Bronchial epithelial cell (primary cell): ENCODE results near the gene ARF6. TPM values are rescaled to one million over a fixed set of nuclear protein-coding genes. Genes with fewer than 3 reads are reported as not detected.

Experiments used
- DNase-seq: peaks from one replicate; pipeline ENCODE4 v3.0.0-alpha.2; 2010; ENCODE audit warnings: low read depth
- FAIRE-seq: peaks from 2 replicates; lab custom pipeline; 2011; peaks lifted over from hg19 to GRCh38; lab: Jason Lieb, UNC
- H3K27me3 ChIP-seq: 2 replicates; pipeline ENCODE4 v1.5.1; 2011; ENCODE audit warnings: low read length; ENCODE audit not compliant: control insufficient read depth, insufficient read depth
- H3K36me3 ChIP-seq: 2 replicates; pipeline ENCODE4 v1.5.1; 2011; ENCODE audit warnings: low read length; ENCODE audit not compliant: control insufficient read depth, insufficient read depth
- H3K4me3 ChIP-seq: 2 replicates; pipeline ENCODE4 v1.5.1; 2011; ENCODE audit warnings: mild to moderate bottlenecking, low read depth, low read length, control low read depth
- total RNA-seq: library from RNA; depleted of rRNA; stranded (reverse); fragments of >200 nt; gene quantifications from 2 replicates; pipeline ENCODE4 v1.2.1, GENCODE V29; 2014
- TF ChIP-seq, protein P1 (sequence below): IDR thresholded peaks from 2 replicates; pipeline ENCODE4 v1.5.1; 2011; ENCODE audit warnings: mild to moderate bottlenecking, moderate library complexity, low read length, control low read depth, inconsistent platforms; ENCODE audit not compliant: insufficient read depth, severe bottlenecking

Gene ARF6
- total RNA-seq, 1 donor from 2014 or later: 83.2 TPM

DNA sequence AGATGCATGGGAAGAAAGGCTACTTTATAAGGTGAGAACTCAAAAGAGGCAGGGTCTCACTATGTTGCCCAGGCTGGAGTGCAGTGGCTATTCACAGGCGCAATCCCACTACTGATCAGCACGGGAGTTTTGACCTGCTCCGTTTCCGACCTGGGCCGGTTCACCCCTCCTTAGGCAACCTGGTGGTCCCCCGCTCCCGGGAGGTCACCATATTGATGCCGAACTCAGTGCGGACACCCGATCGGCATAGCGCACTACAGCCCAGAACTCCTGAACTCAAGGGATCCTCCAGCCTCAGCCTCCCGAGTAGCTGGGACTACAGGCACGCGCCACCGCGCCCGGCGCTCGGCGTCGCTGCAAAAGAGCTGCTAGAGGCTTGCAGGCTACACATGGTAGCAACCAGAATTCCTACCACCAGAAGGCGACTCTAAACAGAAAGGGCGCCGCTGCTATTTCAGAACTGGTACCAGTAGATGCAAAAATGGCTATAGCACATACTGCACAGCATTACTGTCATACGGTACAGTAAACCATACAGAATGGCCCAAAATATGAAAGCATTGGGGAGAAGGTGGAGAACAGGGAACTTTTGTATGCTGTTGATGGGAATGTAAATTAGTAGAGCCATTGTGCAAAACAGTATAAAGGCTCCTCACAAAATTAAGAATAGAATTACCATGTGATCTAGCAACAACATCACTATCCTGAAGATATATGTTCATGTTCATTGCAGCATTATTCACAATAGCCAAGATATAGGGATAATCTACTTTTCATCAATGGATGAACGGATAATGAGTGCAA lies 39.1 kb upstream of the ARF6 start:
- Histone ChIP-seq H3K36me3 (peaks cover 3% of the 10 kb centered on the region), H3K4me3 (no peak overlapping the region), H3K27me3 (no peaks in the 10 kb centered on the region)
- DNase-seq (peak; percentile 75), FAIRE-seq (no peak)
- TF ChIP-seq, protein P1, sequence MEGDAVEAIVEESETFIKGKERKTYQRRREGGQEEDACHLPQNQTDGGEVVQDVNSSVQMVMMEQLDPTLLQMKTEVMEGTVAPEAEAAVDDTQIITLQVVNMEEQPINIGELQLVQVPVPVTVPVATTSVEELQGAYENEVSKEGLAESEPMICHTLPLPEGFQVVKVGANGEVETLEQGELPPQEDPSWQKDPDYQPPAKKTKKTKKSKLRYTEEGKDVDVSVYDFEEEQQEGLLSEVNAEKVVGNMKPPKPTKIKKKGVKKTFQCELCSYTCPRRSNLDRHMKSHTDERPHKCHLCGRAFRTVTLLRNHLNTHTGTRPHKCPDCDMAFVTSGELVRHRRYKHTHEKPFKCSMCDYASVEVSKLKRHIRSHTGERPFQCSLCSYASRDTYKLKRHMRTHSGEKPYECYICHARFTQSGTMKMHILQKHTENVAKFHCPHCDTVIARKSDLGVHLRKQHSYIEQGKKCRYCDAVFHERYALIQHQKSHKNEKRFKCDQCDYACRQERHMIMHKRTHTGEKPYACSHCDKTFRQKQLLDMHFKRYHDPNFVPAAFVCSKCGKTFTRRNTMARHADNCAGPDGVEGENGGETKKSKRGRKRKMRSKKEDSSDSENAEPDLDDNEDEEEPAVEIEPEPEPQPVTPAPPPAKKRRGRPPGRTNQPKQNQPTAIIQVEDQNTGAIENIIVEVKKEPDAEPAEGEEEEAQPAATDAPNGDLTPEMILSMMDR: peak; percentile 83

DNA sequence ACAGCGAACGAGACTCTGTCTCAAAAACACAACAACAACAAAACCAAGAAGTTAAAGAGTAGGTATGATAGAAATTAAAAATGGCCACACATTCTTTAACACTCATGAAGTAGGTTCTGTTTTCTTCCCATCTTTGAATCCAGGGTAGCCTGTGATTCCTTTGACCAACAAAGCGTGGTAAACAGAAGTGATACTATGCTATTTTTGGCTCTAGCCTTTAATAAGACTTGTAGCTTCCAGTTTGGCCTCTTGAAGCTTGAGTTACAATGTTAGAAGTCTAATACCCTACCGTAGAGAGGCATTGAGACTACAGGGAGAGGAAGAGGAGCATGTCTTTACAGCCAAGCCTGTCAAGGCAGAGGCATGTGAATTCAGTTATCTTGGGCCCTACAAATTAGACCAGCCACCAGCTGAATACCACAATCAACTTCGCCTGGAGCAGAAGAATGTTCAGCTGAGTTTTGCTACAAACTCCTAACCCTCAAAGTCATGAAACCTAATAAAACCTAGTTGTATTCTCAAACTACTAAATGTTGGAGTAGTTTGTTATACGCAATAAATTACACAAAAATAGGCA lies 35.4 kb upstream of the ARF6 start:
- TF ChIP-seq, protein P1: no peak
- Histone ChIP-seq H3K27me3 (no peaks in the 10 kb centered on the region), H3K36me3 (no peaks in the 10 kb centered on the region), H3K4me3 (no peak overlapping the region)
- no peak for FAIRE-seq
- no peak for DNase-seq

DNA sequence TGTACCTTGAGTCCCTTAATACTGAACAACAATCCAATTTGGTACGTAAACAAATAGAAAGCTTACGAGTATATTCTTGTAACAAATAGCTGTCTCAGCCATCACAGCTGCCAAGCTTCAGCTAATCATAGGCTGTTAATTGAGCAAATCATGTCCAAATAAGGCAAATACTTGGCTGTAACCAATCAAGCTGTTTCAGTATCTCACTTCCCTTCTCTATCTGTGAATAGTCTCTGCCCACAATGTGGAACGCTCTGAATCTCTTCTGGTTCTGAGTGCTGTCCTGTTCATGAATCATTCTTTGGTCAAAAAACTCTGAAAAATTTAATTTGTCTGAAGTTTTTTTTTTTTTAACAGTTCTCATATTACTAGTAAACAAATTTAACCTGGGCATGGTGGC lies 34.5 kb upstream of the ARF6 start:
- FAIRE-seq: no peak
- no peaks in the 10 kb centered on the region for H3K36me3 ChIP-seq
- TF ChIP-seq, protein P1: no peak
- H3K4me3 ChIP-seq: no peak overlapping the region
- no peak for DNase-seq
- H3K27me3 ChIP-seq: no peaks in the 10 kb centered on the region

DNA sequence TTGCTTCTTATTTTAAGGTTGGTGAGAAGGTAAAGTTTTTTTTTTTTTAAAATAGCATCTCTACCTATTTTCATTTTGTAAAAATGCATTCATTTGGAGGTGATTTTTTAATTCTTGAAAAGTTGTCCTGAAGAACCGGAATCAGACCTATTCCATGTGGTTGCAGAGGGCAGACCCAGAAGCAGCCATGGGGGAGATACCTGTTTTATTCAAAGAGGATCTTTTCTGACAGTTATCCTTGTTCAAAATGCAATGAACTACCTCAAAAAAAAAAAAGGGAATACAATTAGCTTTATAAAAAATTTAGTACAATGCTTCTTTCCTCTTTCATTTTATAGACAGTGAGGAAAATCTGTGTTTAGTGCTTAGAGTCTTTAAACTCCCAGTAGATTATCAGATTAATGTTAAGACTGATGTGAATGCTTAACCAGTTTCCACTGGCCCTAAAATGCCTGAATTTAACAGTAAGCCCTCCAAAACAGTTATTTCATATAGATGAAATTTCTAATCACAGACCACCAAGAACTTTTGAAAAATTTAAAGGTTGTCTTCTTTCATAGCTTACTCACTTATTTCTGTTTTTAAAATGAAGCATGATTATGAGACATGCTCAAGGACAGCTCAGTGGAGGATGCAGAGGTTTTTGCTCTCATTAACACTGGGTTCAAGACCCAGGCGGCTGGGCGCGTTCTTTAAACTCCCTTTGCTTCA lies 31.7 kb upstream of the ARF6 start:
- Histone ChIP-seq H3K4me3 (peak overlapping the region; percentile 55), H3K27me3 (no peaks in the 10 kb centered on the region), H3K36me3 (no peaks in the 10 kb centered on the region)
- DNase-seq (no peak), FAIRE-seq (no peak)
- TF ChIP-seq, protein P1: no peak

DNA sequence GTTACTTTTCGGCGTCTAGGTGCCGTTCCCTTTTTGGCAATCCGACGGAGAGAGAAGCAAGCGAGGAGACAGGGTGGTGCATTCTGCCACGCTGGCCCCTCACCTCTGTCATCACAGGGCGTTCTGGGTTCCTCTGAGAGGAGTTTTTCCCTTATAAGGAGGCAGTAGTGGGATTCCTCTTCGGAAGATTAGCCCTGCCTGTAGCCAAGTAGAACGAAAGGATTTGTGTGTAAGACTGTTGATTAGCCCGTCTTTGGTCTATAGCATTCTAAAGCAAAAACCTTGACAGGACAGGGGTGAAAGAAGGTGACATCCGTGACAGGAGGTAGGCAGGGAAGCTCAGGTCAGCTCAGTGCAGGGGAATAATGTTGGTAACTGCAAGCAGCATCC lies 31.2 kb upstream of the ARF6 start:
- H3K27me3 ChIP-seq: no peaks in the 10 kb centered on the region
- peak overlapping the region; percentile 55 for H3K4me3 ChIP-seq
- TF ChIP-seq, protein P1: no peak
- peak; percentile 68 for DNase-seq
- H3K36me3 ChIP-seq: no peaks in the 10 kb centered on the region
- FAIRE-seq: no peak
